IPS-NIHi7 (cell line): ENCODE data around the gene DMRTB1.

ENCODE experiments used
- DNase-seq: peaks from one replicate; pipeline ENCODE4 v3.0.0; 2012; ENCODE audit warnings: mixed read lengths; ENCODE audit errors: extremely low spot score

Gene DMRTB1

DNA sequence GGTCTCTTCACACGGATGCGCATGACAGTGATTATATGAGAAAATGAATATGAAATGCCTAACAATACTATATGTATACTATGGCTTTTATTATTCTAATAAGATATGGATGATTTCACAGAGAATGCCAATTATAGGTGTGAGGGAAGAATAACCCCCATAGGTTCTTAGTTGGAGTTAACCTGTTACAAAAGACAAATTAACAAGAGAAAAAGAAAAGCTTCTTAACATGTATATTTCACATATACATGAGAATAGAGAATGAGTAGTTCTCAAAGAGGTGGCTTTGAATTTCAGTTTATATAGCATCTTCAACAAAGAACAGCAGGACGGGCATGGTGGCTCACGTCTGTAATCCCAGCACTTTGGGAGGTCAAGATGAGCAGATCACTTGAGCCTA, 24.0 kb upstream of the DMRTB1 start:
- DNase-seq: no peak

DNA sequence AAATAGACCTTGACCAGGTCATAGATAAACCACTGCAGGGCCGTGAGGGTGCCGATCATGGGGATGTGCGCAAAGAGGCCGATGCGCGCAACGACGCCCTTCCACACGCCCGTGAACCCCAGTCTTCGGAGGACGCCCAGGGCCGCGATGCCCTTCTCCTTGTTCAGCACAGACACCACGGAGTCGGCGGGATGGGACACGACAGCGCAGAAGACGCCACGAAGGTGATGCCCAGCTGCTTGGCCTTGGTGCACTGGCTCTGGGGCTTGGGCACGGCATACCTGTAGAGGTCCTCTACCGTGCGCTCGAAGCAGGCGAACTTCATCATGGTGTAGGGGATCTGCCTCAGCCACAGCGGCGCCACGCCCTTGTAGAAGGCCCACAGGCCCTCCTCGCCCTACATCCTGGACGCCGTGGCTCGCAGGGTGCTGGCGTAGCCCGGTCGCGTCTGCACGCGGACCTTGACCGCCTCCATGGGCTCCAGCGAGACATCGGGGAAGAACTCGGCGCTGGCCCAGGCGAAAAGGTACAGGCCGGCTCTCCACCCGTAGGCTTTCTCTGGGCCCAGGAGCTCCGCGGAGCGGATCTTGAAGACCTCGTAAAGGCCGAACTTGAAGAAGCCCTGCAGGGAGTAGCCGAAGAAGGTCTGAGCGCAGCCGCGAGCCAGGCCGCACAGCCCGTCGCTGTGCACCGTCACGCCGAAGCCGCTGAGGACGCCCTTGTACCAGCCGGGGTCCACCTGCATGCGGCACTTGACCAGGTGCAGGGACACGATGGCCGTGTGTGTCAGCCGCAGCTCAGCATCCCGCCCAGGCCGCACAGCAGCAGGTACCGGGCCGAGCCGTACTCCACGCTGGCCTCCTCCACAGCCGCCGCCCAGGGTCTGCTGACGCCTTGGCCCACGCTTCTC, 20.5 kb upstream of the DMRTB1 start:
- no peak for DNase-seq

DNA sequence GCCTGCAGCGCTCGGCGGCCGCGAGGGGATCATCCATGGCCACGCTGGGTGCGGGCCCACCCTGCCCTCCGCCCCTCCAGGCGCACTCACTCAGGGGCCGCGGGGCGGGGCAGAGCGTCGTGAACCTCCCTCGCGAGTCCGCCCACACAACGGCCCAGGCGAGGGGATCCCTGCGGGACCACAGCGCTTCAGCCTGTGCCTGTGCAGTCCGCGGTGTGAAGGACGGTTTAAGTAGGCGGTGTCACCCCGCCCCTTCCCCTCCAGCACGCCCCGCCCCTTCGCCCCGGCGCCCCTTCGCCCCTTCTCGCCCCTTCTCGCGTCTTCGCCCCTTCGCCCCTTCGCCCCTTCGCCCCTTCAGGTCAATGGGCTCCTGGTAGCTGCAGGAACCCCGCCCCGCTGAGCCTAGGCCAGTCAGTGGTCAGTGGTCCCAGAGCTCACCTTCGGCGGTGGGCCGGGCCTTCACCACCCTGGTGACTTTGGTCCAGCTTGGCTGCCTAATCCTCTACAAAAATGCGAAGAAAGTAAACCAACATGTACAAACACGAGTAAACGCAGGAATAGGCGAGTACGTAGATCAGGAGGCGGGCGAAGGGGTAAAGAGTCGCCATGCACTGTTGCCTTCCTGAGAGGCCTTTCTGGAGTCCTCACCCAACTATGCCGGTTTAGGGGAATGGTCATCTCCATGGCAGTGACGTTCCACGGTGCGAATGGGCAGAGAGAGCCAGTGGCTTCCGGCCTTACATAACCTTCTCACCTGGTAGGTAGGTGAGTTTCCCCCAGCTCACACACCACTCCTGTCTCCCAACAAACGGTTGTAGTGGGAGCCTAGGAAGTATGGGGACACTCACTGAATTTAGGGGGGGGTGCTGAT, 19.6 kb upstream of the DMRTB1 start:
- no peak for DNase-seq

DNA sequence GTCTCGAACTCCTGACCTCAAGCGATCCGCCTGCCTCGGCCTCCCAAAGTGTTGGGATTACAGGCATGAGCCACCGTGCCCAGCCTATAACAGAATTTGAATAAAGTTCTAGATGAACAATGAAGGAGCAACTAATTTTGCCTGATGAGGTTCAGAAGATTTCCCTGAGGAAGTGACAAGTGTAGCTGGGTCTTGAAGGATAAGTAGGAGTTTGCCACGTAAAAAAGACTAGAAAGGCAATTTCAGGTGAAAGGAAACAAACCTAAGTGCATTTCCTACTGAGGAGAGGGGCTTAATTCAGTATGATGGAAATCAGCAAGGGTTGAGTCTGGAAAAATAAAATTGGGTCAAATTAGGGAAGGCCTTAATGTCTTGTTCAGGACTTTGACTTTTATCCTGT, 18.6 kb upstream of the DMRTB1 start:
- DNase-seq: no peak

DNA sequence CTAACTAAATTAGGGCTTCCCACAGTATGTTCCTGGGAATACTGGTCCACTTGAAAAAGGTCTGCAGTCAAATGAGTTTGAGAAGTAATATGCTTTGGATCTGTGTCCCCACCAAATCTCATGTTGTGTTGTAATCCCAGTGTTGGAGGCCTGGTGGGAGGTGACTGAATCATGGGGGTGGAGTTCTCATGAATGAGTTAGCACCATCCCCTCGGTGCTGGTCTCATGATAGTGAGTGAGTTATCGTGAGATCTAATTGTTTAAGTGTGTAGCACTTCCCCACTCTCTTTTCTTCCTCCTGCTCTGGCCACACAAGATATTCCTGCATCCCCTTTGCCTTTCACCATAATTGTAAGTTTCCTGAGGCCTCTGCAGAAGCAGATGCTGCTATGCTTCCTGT, 16.9 kb upstream of the DMRTB1 start:
- no peak for DNase-seq

DNA sequence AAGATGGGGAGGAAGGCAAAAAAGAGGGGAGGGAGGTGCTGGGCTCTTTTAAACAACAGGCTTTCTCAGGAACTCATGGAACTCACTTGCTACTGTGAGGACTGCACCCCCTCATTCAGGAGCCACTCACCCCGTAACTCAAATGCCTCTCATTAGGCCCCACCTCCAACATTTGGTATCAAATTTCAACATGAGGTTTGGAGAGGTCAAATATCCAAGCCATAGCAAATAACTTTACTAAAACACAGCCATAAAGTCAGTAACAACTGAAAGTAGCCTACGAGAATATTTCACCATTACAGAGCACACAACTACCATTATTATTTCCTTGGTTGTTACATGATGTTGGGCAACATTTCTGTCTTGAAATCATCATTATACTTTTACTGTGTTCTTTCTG, 13.1 kb upstream of the DMRTB1 start:
- no peak for DNase-seq

DNA sequence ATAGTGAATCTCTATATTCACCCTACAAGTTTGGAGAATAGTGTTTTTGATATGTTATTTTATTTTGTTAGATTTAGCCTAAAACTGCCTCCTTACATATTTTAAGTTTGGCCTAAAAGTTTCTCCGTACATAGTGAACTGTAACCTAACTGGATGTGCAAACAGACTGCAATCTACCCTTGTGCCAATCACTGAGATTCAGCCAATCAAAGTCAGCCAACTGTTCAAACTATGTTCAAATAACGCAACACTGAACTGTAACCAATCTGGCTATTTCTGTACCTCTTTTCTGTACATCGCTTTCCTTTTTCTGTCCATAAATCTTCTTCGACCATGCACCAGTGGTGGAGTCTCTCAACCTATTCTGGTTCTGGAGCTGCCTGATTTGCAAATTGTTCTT, 11.8 kb upstream of the DMRTB1 start:
- DNase-seq: no peak

DNA sequence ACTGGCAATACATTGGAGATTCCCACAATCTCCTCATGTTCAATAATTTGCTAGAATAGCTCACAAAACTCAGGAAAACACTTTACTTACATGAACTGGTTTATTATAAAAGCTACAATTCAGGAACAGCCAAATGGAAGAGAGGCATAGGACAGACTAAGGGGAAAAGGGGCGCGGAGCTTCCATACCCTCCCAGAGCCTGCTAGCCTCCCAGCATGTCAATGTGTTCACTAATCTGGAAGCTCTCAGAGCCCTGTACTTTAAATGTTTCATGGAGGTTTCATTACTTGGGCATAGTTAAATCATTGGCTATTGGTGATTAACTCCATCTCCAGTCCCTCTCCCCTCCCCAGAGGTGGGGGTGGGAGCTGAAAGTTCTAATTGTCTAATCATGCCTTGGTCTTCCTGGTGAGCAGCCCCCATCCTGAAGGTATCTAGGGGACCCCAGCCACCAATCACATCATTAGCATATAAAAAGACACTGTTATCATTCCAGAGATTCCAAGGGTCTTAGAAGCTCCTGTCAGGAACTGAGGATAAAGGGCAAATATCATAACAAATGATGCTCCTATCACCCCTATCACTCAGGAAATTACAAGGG, 10.9 kb upstream of the DMRTB1 start:
- DNase-seq: no peak

DNA sequence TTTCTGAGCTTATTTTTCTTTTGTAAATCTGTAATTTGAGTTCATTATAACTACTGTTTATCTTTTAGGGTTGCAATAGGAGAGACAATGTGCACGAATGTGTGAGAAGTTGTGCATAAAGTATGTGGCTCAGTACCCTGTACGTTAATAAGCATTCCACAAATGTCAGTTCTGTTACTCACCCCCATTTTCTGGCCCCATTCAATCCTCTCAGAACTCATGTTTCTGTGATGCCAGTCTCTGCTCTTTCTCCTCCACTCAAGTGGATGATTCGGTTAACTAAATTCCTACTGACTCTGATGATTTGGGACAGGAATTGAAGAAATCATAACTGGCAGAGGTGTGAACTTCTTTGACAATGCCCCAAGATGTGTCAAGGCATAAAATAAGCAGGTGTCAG, 10.2 kb upstream of the DMRTB1 start:
- no peak for DNase-seq

DNA sequence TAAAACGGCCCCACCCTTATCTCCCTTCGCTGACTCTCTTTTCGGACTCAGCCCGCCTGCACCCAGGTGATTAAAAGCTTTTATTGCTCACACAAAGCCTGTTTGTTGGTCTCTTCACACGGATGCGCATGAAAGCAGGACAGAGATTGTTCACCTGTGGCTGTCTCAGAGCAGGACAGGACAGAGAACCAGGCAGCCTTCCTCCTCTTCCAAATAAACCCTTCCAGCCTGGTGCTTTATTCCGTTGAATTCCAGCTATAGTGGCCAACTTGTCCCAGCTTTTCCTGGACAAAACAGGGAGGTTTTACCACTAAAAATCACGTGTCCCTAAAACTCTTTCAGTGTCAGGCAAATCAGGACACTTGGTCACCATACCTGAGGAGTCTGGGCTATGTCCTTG, 9.5 kb upstream of the DMRTB1 start:
- DNase-seq: no peak

DNA sequence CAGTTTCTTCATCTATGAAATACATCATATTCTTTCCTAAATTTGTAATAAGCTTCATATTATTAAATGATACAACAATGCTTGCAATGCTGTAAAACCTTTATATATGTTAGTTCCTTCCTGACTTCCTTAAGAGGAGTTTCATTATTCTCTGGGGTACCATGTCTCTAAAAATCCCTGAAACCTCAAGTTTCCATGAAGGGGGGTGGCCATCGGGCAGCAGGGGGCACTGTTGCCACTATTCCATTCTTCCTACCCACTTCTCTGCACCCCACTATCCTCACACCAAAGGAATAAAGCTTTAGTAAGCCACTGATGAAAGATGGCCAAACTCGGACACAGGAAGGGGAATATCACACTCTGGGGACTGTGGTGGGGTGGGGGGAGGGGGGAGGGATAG, 9.0 kb upstream of the DMRTB1 start:
- peak; percentile 47 for DNase-seq

DNA sequence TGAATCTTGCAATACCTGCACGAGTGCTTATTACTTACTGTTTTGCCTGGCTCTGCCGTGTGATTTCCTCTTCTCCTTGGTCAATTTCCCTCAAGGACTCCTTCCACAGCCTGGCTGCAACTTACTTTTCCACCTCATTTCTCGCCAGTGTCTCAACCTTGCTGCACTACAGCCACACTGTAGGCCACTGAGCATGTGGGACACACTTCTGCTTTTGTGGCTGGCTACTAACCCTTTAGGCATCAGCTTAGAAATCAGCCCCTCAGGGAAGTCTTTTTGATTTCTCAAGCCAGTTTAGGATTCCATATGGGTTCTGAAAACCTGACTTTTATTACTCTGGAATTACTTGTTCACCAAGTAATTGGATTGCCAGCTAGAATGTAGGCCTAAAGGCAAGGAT, 5.2 kb upstream of the DMRTB1 start:
- no peak for DNase-seq

DNA sequence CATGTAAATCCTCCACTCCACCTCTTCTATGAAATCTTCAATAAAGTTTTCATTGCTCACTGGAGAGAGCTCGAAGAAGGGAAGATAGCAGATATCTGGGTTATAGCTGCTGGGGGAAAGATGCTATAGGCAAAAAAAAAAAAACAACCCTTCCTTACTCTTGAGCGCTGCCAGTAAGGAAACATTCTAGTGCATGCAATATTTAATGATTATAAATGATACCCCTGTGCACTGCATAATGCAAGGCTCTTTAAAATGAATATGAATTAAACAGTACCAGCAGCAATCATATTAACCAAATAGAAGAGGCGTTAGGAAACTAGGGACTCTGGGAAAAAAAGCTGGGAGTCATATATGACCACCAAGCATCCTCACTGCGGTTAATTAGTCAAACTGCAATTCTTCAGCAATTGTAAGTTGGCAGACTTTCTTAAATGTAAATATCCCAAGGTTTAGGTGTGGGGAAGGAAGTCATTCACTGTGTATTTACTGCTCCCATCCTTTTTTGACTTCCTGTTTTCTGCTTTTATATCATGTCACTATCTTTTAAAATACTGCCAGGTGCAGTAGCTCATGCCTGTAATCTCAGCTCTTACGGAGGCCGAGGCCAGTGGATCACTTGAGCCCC, 3.7 kb upstream of the DMRTB1 start:
- no peak for DNase-seq

DNA sequence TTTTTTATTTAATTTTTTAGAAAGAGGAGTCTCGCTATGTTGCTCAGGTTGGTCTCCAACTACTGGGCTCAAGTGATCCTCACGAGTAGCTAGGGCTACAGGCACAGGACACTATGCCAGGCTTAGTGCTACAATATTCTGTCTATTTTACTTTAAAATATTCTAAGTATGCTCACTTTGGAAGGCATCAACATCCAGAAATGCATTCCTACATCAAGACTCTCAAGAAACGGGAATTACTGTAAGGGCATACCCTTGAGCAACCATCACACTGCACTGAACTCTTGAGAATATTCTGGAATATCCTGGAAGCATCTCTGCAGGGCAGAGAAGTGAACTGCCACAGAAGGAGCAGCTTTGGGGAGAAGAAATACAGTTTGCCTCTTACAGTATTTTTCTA, 565 bp upstream of the DMRTB1 start:
- DNase-seq: no peak

DNA sequence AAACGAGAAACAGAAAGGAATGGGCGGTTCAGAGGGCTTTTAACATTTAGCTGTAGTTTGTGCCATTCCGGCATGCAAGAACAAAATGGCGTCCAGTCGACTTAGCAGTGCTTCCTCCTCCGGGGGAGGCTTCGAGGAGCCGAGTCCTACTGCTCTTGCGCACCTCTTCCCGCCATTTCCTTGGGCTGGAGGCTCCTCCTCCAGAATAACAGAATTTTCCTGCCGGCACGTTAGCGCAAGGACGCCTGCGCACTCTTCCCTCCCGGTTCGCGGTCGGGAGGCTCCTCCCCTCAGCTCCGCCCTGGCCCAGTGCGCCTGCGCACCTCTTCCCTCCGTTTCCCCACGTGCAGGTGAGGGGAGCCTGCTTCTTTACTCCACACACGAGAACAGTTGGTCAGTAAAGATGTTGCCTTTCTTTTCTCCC, 1.0 kb downstream of the DMRTB1 start:
- no peak for DNase-seq

DNA sequence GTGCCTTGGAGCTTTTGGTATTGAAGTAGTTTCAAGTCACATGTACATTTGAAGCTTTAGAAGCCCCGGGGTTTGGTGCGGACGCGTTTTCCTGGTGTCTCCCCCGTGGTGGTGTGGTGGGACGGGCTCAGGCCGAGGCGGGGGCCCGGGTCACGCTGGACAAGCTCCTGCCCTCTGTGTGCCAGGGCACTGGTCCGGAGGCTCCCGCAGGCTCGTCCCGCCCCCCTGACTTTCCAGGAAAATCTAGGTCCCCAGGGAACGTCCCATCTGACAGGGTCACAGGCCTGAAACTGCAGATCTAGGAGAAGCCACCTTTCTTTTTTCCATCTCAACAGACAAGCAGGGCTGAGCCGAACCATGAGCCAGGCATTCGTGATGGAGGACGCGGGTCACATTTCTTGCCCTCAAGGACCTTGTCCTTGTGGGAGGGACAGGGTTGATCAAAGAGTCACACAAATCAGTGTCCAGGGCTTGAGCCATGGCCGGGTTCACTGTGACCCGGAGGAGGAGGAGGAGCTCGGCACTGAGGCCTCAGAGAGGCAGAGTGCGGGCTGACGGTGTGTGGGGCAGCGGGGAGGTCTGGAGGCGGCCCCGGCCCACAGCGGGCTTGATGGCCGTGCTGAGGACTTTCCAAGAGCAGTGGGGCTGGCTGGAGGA, 1.6 kb downstream of the DMRTB1 start:
- DNase-seq: no peak

DNA sequence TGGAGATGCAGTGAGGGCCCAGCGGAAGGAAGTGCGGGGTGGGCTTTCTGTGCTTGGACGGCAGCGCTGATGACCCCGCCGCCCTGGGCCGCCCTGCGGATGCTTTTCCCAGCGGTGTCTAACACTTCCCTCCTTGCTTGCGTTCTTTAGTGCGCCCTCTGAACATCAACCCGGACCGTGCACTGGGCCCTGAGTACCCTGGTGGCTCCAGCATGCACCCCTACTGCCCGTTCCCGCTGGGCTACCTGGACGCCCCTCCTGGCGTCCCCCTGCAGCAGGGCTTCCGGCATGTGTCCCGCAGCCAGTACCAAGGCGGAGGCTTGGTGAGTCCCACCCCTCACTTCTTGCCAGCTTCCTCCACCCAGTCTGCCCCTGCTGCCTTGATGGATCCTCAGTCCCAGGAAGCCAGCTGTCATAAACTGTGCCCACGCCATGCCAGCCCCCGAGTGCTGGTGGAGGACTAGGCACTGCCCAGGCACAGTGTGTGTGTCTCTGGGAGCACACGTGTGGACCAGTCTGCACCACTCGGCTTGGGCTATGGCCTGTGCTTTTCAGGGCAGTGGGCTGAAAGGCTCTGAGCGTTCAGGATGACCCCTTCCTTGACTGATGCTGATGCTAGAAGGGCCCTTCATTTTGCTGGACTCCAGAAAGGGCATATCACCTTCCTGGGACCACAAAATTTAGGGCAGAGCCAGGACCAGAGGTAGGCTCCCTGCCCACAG, 2.3 kb downstream of the DMRTB1 start:
- DNase-seq: no peak

DNA sequence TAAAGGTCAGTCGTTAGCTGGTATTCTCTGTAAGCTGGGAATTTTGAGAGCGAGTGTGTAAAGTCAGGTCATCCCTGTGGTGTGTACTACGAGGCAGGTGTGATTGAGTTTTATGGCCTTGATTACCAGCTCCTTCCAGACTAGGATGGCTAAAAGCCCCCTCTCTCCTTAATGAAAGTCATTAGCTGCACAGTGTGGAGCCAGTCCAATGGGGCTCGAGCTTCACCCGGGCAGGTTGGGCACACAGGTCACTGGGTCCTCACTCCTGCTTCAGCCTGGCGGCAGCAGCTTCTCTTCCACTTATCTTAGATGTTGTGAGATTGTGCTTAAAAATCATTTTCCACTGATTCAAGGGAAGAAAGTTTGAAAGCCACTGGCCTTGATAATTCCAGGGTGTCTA, 3.0 kb downstream of the DMRTB1 start:
- no peak for DNase-seq

DNA sequence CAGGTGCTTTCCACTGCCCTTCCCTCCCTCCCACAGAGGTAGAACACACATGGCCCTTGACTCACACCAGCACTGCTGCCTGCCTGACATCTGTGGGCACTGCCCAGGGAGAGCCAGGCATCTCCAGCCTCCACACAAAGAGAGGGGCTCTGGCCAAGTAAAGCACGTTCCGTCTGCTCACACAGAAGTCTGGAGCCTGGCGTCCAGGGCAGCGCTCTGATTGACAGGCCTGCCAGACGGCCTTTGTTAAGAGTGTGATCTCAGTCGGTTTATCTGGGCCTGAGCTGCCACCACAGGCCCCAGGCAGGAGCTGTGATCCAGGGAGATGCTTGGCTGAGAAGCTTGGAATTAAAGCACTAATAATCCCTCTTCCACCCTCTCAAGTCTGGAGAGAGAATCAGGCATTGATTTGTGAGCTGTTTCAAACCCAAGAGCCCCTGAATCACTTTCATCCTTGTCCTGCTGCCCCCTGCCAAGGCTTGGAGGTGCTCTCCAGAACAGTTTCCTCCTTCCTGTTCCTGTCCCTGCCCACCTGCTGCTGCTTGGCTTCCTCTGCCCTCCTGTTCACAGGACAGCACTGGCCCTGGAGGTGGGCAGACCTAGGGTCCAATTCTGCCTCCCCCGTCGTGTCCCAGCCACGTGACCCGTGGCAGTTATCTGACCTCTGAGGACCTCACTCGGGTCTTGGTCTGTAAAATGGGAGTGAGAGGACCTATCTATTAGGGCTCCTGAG, 3.7 kb downstream of the DMRTB1 start:
- DNase-seq: no peak
